Neural cell (in vitro differentiated cells): ENCODE data around the gene CKMT2. TPM values are rescaled to one million over a fixed set of nuclear protein-coding genes. Genes with fewer than 3 reads are reported as not detected.

Source experiments
- H2AFZ ChIP-seq: fragments of 200-600, 300-800 bp; sonication (generic), shearing (Covaris generic); 2 replicates; pipeline ENCODE4 v1.6.0; 2014; ENCODE audit warnings: low read depth, mild to moderate bottlenecking, antibody characterized with exemption, low read length, moderate library complexity
- H3F3A ChIP-seq: fragments of 200-600 bp; shearing (Covaris generic); 2 replicates; pipeline ENCODE4 v1.6.1; 2016; ENCODE audit warnings: mild to moderate bottlenecking, moderate library complexity, mixed read lengths, antibody characterized with exemption, low read length; ENCODE audit not compliant: insufficient read depth, poor library complexity, severe bottlenecking
- H3K27ac ChIP-seq: fragments of 200-600, 300-800 bp; sonication (generic), shearing (Covaris generic); 2 replicates; pipeline ENCODE4 v1.5.1; 2014; ENCODE audit warnings: mild to moderate bottlenecking, low read length, moderate library complexity
- H3K27me3 ChIP-seq: fragments of 300-800, 200-600 bp; sonication (generic), shearing (Covaris generic); 2 replicates; pipeline ENCODE4 v1.6.0; 2014; ENCODE audit warnings: mild to moderate bottlenecking, low read depth, low read length, moderate library complexity; ENCODE audit not compliant: insufficient read depth
- H3K36me3 ChIP-seq: fragments of 300-800, 200-600 bp; sonication (generic), shearing (Covaris generic); 2 replicates; pipeline ENCODE4 v1.5.1; 2014; ENCODE audit warnings: mild to moderate bottlenecking, antibody characterized with exemption, low read length, moderate library complexity; ENCODE audit not compliant: insufficient read depth
- H3K4me2 ChIP-seq: fragments of 300-800, 200-600 bp; sonication (generic), shearing (Covaris generic); 2 replicates; pipeline ENCODE4 v1.6.0; 2014; ENCODE audit warnings: mild to moderate bottlenecking, low read length
- H3K4me3 ChIP-seq: fragments of 300-800, 200-600 bp; sonication (generic), shearing (Covaris generic); 2 replicates; pipeline ENCODE4 v1.5.1; 2014; ENCODE audit warnings: mild to moderate bottlenecking, low read length, moderate library complexity
- H3K79me2 ChIP-seq: fragments of 200-600 bp; shearing (Covaris generic); replicated peaks from 2 replicates; pipeline ENCODE4 v1.6.0; 2014; ENCODE audit warnings: mild to moderate bottlenecking, low read length, moderate library complexity; ENCODE audit not compliant: insufficient read depth
- H3K9ac ChIP-seq: fragments of 300-800, 200-600 bp; sonication (generic), shearing (Covaris generic); 2 replicates; pipeline ENCODE4 v1.6.1; 2016; ENCODE audit warnings: mild to moderate bottlenecking, low read length, mixed read lengths
- H3K9me2 ChIP-seq: fragments of 200-600 bp; shearing (Covaris generic); 2 replicates; pipeline ENCODE4 v1.6.1; 2016; ENCODE audit warnings: mild to moderate bottlenecking, low read length, mixed read lengths; ENCODE audit not compliant: insufficient read depth
- H3K9me3 ChIP-seq: fragments of 200-600, 300-800 bp; sonication (generic), shearing (Covaris generic); 2 replicates; pipeline ENCODE4 v1.6.1; 2016; ENCODE audit warnings: mild to moderate bottlenecking, mixed run types, low read length, moderate library complexity, mixed read lengths
- H4K20me1 ChIP-seq: fragments of 200-600 bp; shearing (Covaris generic); 2 replicates; pipeline ENCODE4 v1.6.1; 2016; ENCODE audit warnings: mild to moderate bottlenecking, mixed run types; ENCODE audit not compliant: insufficient read depth
- CTCF ChIP-seq: fragments of 450-650 bp; IDR thresholded peaks from 2 replicates; pipeline ENCODE4 v1.5.1; 2014; ENCODE audit warnings: antibody characterized with exemption, mild to moderate bottlenecking, moderate library complexity; ENCODE audit not compliant: poor library complexity, severe bottlenecking
- EP300 ChIP-seq: fragments of 450-650 bp; conservative IDR thresholded peaks from 2 replicates; pipeline ENCODE4 v1.6.1; 2014; ENCODE audit warnings: antibody characterized with exemption, mild to moderate bottlenecking, moderate library complexity; ENCODE audit not compliant: poor library complexity, severe bottlenecking
- EZH2 ChIP-seq: fragments of 200-600, 300-800 bp; shearing (Covaris generic), sonication (generic); IDR thresholded peaks from 2 replicates; pipeline ENCODE4 v1.6.1; 2014; ENCODE audit warnings: antibody characterized with exemption, low read length, borderline replicate concordance, mild to moderate bottlenecking; ENCODE audit not compliant: insufficient read depth, poor library complexity, severe bottlenecking
- MXI1 ChIP-seq: fragments of 450-650 bp; conservative IDR thresholded peaks from 2 replicates; pipeline ENCODE4 v1.6.1; 2014; ENCODE audit warnings: antibody characterized with exemption, mild to moderate bottlenecking; ENCODE audit not compliant: poor library complexity, severe bottlenecking
- POLR2AphosphoS5 ChIP-seq: IDR thresholded peaks from 2 replicates; pipeline ENCODE4 v1.6.1; 2012
- RAD21 ChIP-seq: fragments of 450-650 bp; conservative IDR thresholded peaks from 2 replicates; pipeline ENCODE4 v1.6.1; 2014; ENCODE audit warnings: antibody characterized with exemption, mild to moderate bottlenecking, moderate library complexity
- REST ChIP-seq: IDR thresholded peaks from 2 replicates; pipeline ENCODE4 v1.6.1; 2012; ENCODE audit warnings: borderline replicate concordance
- SMC3 ChIP-seq: fragments of 450-650 bp; conservative IDR thresholded peaks from 2 replicates; pipeline ENCODE4 v1.6.1; 2014; ENCODE audit warnings: antibody characterized with exemption, mild to moderate bottlenecking, moderate library complexity; ENCODE audit not compliant: poor library complexity
- TAF1 ChIP-seq: IDR thresholded peaks from 2 replicates; pipeline ENCODE4 v1.6.1; 2012; ENCODE audit warnings: low read depth
- polyA plus RNA-seq: library from polyadenylated mRNA; depleted of rRNA; stranded (reverse); fragments of >200 nt; gene quantifications from 2 replicates; pipeline ENCODE4 v1.2.3, GENCODE V29; 2014

Gene CKMT2
- polyA plus RNA-seq, 1 donor from 2014 or later = not detected

DNA sequence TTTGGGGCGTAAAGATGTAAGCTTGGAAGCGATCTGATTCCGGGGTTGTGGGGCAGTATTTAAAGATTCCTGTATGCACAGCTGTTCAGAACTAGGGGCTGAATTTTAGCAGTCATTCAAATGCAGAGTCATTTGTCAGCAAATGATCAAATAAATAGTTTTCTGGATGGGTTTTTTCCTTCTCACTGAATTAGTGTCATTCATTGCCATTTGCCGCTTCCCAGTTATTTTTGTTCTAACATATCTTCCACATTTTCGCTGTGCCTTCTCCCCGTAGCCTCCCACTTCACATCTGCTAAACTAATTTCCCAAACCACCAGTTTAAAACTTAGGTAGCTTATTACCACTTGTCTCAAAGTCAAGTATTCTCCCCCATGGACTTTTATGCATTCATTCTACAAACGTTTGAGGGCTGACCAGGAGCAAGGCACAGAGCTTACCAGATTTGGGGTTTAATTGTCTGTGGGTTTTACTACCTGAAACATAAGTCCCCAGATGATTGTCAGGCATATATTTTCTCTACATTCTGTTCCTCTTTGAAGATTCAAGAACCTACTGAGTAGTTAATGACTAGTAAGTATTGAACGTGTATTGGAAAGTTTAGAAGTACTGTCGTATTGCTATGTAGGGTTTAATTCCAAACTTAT is 41.3 kb upstream of the CKMT2 start:
- no peaks in the 10 kb centered on the region for H3K9me3 ChIP-seq
- H3K4me3 ChIP-seq = no peak overlapping the region
- no peaks in the 10 kb centered on the region for H4K20me1 ChIP-seq
- no peak overlapping the region for H3K9ac ChIP-seq
- no peaks in the 10 kb centered on the region for H3K9me2 ChIP-seq
- H3K36me3 ChIP-seq = no peaks in the 10 kb centered on the region
- no peak overlapping the region for H2AFZ ChIP-seq
- TF ChIP-seq TAF1 (no peak), RAD21 (no peak), MXI1 (no peak), EZH2 (no peak), POLR2AphosphoS5 (no peak), REST (no peak), SMC3 (no peak)
- no peak overlapping the region for H3K27ac ChIP-seq
- no peaks in the 10 kb centered on the region for H3K27me3 ChIP-seq
- no peak overlapping the region for H3K4me2 ChIP-seq
- H3F3A ChIP-seq = no peaks in the 10 kb centered on the region
- no peaks in the 10 kb centered on the region for H3K79me2 ChIP-seq

DNA sequence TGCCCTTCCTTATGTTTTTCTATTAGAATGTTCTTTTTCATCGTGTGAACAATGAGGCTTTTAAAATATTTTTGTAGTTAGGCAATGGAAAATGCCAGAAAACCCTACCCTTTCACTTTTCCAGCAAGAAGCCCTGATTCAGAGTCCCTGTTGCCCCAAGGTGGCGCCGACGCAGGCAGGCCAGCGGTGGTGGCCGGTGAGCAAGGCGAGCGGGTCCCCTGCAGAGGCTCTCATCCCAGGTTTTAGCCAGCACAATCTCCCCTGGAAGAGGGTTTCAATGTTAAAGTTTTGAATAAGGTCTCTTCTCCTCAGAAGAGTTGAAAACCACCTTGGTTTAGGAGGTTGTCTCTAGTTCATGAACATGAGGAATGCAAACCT is 40.8 kb upstream of the CKMT2 start:
- H3K79me2 ChIP-seq = no peaks in the 10 kb centered on the region
- H3F3A ChIP-seq = no peaks in the 10 kb centered on the region
- H3K36me3 ChIP-seq = no peaks in the 10 kb centered on the region
- no peak overlapping the region for H3K4me3 ChIP-seq
- H3K9me3 ChIP-seq = no peaks in the 10 kb centered on the region
- H2AFZ ChIP-seq = no peak overlapping the region
- no peak overlapping the region for H3K9ac ChIP-seq
- H3K9me2 ChIP-seq = no peaks in the 10 kb centered on the region
- H3K27ac ChIP-seq = no peak overlapping the region
- no peaks in the 10 kb centered on the region for H4K20me1 ChIP-seq
- no peak overlapping the region for H3K4me2 ChIP-seq
- TF ChIP-seq EP300 (no peak), REST (no peak), POLR2AphosphoS5 (no peak), MXI1 (no peak), CTCF (no peak), SMC3 (no peak), RAD21 (no peak), TAF1 (no peak), EZH2 (no peak)
- H3K27me3 ChIP-seq = no peaks in the 10 kb centered on the region
